ENCODE measurements around the gene TTC34.
"Not testable (repeated sequence)": the region's sequence is repeated elsewhere in the genome, so short reads cannot be mapped to it uniquely, and the experiment has no call there.

Gene TTC34

DNA sequence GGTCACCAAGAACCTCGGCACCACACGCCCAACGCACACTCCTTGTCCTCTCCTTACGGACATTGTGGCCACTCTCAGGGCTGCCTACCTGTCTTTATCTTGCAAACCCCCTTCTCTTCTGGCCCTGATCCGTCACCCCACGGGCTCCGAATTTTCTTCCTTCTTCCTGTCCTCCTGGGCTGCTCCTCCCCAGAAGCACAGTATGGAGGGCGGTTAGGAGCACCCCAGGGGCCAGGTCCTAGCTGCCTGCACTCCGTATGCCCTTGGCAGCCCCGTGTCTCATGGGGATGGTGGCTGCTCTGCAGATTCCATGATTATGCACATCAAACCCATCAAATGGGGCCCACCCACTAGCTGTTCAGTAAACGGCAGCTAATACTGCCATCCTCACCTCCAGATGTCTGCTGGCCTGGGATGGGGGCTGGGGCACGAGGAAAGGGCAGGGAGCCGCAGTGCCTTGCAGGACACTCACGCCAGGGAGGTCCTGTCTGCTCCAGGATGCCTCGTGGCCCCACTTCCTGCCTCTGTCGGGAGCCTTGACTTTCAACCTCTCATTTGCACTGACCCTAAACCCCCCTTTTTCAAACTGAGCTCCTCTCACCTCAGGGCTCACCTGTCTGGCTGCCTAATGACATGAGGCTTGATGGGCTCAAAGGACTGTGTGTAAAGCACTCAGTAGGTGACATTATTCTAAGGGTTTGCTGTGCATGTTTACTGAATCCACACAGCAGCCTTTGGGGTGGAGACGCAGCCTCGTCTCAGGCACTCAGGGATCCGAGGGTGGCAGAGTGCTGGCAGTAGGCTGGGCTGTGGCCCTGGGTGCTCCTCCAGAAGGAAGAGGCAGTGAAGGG is 4.4 kb downstream of the TTC34 start:
- no peak for DNase-seq (ENCODE audit: low spot score)

GRCh38 chr1:2795926-2796325 is 5.6 kb downstream of the TTC34 start:
- DNase-seq (ENCODE audit: low spot score) = no peak

GRCh38 chr1:2791027-2791760 is 10.3 kb downstream of the TTC34 start:
- DNase-seq (ENCODE audit: low spot score) = no peak

- DNase-seq (ENCODE audit: low spot score) = no peak
Observed at GRCh38 chr1:2789986-2790581, 11.4 kb downstream of the TTC34 start.

DNA sequence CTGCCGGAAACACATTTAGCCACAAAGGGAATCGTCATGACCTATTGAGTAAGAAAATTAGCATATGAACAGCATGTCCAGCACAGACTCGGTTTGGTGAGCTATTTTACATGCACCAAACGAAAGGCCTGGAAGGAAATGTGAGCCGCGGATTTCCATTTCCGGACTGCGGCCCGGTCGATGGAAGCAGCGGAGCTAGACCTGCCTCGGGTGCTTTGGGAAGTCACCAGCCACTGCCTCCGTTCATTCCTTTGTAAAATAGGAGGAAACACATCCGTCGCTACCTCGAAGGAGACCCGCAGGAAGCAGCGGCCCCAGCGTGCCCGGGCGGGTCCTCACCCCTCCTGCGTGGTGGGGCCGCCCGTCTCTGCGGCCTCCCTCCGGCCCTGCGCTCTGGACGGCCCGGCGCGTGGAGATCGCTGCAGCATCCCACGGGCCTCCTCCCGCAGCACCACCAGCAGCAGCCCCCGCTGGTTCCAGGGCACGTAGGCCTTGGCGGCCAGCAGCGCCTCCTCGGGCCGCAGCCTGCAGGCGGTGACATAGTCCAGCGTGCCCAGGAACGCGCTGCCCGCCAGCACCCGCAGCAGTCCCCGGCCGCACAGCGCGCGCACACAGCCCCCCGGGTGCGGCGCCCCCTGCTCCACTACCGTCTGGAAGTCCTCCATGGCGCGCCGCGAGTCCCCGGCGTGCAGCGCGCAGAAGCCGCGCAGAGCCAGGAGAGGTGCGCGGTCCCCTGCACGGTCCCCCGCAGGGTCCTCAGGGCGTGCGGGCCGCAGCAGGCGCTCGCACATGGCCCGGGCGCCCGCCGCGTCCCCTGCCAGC is 12.1 kb downstream of the TTC34 start:
- DNase-seq (ENCODE audit: low spot score) = no peak

GRCh38 chr1:2788506-2789163 is 12.9 kb downstream of the TTC34 start:
- no peak for DNase-seq (ENCODE audit: low spot score)

DNA sequence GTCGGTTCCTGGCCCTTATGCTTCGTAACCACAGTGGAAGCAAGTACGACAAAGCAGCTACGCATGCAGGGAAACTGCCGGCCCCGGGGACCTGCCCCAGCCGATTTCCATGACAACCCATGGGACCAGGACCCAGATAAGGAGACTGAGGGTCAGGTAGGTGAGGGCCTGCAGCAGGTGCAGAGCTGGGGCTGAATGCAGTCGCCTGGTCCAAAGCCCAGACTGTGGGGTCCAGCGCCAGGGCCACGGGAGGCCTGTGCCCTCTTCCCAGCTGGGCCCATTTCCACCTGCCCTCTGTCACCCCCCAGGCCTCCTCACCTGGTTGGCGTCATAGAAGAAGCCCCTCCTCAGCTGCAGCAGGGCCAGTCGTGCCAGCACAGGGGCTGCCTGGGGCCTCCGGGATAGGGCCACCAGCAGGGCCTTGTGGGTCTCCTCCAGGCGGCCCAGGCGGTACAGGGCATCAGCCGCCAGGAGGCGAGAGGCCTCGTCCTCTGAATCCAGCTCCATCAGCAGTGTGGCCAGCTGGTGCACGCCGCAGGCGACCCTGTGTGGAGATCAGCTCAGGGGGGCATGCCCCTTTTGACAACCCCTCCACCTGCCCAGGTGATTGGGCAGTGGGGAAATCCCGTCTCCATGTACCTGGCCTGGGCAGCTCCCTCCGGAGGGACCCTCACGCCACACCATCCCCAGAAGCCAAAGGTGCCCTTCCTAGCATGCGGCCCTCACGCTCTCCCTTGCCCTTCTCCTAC is 14.2 kb downstream of the TTC34 start:
- no peak for DNase-seq (ENCODE audit: low spot score)

GRCh38 chr1:2786329-2787162 is 14.9 kb downstream of the TTC34 start:
- DNase-seq (ENCODE audit: low spot score) = peak; percentile 8

- no peak for DNase-seq (ENCODE audit: low spot score)
Observed at GRCh38 chr1:2785631-2786328, 15.7 kb downstream of the TTC34 start.

GRCh38 chr1:2784854-2785630 is 16.5 kb downstream of the TTC34 start:
- DNase-seq (ENCODE audit: low spot score) = no peak

GRCh38 chr1:2783435-2784397 is 17.8 kb downstream of the TTC34 start:
- DNase-seq (ENCODE audit: low spot score) = no peak

DNA sequence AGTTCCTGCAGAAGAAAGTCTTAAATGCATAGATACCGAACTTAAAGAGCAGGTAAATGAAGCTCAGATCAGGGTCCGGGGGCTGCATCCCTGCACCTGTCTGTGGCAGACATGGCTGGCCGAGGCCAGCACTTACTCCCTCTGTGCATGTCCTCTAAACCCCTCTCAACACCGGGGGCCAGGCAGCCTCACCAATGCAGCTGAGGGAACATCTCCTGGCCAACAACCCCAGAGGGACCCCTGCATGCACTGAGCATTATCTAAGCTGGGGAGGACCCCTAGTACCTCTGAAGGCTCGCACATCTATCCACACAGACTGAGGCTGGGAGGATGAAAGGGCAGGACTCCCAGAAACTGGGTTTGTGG is 18.4 kb downstream of the TTC34 start:
- DNase-seq (ENCODE audit: low spot score) = no peak

- DNase-seq (ENCODE audit: low spot score) = no peak
Observed at GRCh38 chr1:2781627-2782026, 19.9 kb downstream of the TTC34 start.

GRCh38 chr1:2778220-2778592 is 23.3 kb downstream of the TTC34 start:
- no peak for DNase-seq (ENCODE audit: low spot score)

GRCh38 chr1:2777424-2778219 is 23.9 kb downstream of the TTC34 start:
- peak; percentile 17 for DNase-seq (ENCODE audit: low spot score)

DNA sequence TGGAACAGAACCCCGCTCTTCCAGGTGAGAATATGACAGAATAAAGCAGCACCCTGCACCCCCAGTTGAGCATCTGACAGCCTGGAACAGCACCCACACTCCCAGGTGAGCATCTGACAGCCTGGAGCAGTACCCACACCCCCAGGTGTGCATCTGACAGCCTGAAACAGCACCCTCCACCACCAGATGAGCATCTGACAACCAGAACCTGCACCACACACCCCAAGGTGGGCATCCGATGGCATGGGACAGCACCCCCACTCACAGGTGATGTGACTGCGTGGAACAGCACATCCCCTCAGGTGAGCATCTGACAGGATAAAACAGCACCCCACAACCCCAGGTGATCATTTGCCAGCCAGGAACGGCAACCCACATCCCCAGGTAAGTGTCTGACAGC is 26.2 kb downstream of the TTC34 start:
- not testable (repeated sequence) for DNase-seq (ENCODE audit: low spot score)

GRCh38 chr1:2768052-2768451 is 33.4 kb downstream of the TTC34 start:
- not testable (repeated sequence) for DNase-seq (ENCODE audit: low spot score)
